ENCODE data around the gene TIMP4.

Gene TIMP4

GRCh38 chr3:12186046-12186445 lies 27.3 kb upstream of the TIMP4 start:
- Histone ChIP-seq H4K20me1 (ENCODE audit: insufficient read depth, low read length, poor library complexity, severe bottlenecking) (no peaks in the 10 kb centered on the region), H3F3A (ENCODE audit: low read depth) (no peaks in the 10 kb centered on the region), H3K4me3 (ENCODE audit: low read length, poor library complexity, severe bottlenecking) (no peak overlapping the region), H3K4me2 (ENCODE audit: low read depth, low read length, poor library complexity, severe bottlenecking) (no peak overlapping the region), H3K4me1 (ENCODE audit: insufficient read depth, low read length, poor library complexity, severe bottlenecking) (peaks cover 55% of the 10 kb centered on the region), H3K9me3 (ENCODE audit: insufficient read depth, low read depth, low read length) (no peaks in the 10 kb centered on the region), H2AFZ (ENCODE audit: low read length) (no peak overlapping the region), H3K36me3 (ENCODE audit: insufficient read depth, low read length) (no peaks in the 10 kb centered on the region), H3K9ac (ENCODE audit: low read depth, low read length, poor library complexity, severe bottlenecking) (no peak overlapping the region), H3K9me2 (replicated peaks; ENCODE audit: low read depth, low read length) (no peaks in the 10 kb centered on the region), H3K79me2 (ENCODE audit: insufficient read depth, low read length) (no peaks in the 10 kb centered on the region), H3K27me3 (ENCODE audit: insufficient read depth, low read length, poor library complexity, severe bottlenecking) (no peaks in the 10 kb centered on the region)
- no peak for TF ChIP-seq EZH2phosphoT487 (IDR thresholded peaks at IDR 0.05; ENCODE audit: borderline replicate concordance)
- no peak for TF ChIP-seq CTCF (conservative IDR thresholded peaks at IDR 0.05; ENCODE audit: low read length)

GRCh38 chr3:12185172-12185710 lies 26.5 kb upstream of the TIMP4 start:
- Histone ChIP-seq H3K4me3 (ENCODE audit: low read length, poor library complexity, severe bottlenecking) (no peak overlapping the region), H4K20me1 (ENCODE audit: insufficient read depth, low read length, poor library complexity, severe bottlenecking) (no peaks in the 10 kb centered on the region), H3F3A (ENCODE audit: low read depth) (no peaks in the 10 kb centered on the region), H3K9me3 (ENCODE audit: insufficient read depth, low read depth, low read length) (no peaks in the 10 kb centered on the region), H2AFZ (ENCODE audit: low read length) (no peak overlapping the region), H3K79me2 (ENCODE audit: insufficient read depth, low read length) (no peaks in the 10 kb centered on the region), H3K9me2 (replicated peaks; ENCODE audit: low read depth, low read length) (no peaks in the 10 kb centered on the region), H3K27me3 (ENCODE audit: insufficient read depth, low read length, poor library complexity, severe bottlenecking) (no peaks in the 10 kb centered on the region), H3K4me1 (ENCODE audit: insufficient read depth, low read length, poor library complexity, severe bottlenecking) (peaks cover 55% of the 10 kb centered on the region), H3K36me3 (ENCODE audit: insufficient read depth, low read length) (no peaks in the 10 kb centered on the region), H3K4me2 (ENCODE audit: low read depth, low read length, poor library complexity, severe bottlenecking) (no peak overlapping the region), H3K9ac (ENCODE audit: low read depth, low read length, poor library complexity, severe bottlenecking) (no peak overlapping the region)
- TF ChIP-seq CTCF (conservative IDR thresholded peaks at IDR 0.05; ENCODE audit: low read length) (no peak), EZH2phosphoT487 (IDR thresholded peaks at IDR 0.05; ENCODE audit: borderline replicate concordance) (no peak)

- no peaks in the 10 kb centered on the region for H3K36me3 ChIP-seq (ENCODE audit: insufficient read depth, low read length)
- no peaks in the 10 kb centered on the region for H3K79me2 ChIP-seq (ENCODE audit: insufficient read depth, low read length)
- H2AFZ ChIP-seq (ENCODE audit: low read length), result no peak overlapping the region; the same call in 1 of the 2 replicates
- H4K20me1 ChIP-seq (ENCODE audit: insufficient read depth, low read length, poor library complexity, severe bottlenecking), result no peaks in the 10 kb centered on the region
- no peak for TF ChIP-seq EZH2phosphoT487 (IDR thresholded peaks at IDR 0.05; ENCODE audit: borderline replicate concordance)
- no peak for TF ChIP-seq CTCF (conservative IDR thresholded peaks at IDR 0.05; ENCODE audit: low read length)
- no peak overlapping the region for H3K4me2 ChIP-seq (ENCODE audit: low read depth, low read length, poor library complexity, severe bottlenecking)
- no peaks in the 10 kb centered on the region for H3K27me3 ChIP-seq (ENCODE audit: insufficient read depth, low read length, poor library complexity, severe bottlenecking)
- no peak overlapping the region for H3K4me3 ChIP-seq (ENCODE audit: low read length, poor library complexity, severe bottlenecking)
- H3K4me1 ChIP-seq (ENCODE audit: insufficient read depth, low read length, poor library complexity, severe bottlenecking), result peaks cover 55% of the 10 kb centered on the region
- no peaks in the 10 kb centered on the region for H3F3A ChIP-seq (ENCODE audit: low read depth)
- no peak overlapping the region for H3K9ac ChIP-seq (ENCODE audit: low read depth, low read length, poor library complexity, severe bottlenecking)
- H3K9me2 ChIP-seq (replicated peaks; ENCODE audit: low read depth, low read length), result no peaks in the 10 kb centered on the region
- no peaks in the 10 kb centered on the region for H3K9me3 ChIP-seq (ENCODE audit: insufficient read depth, low read depth, low read length)
Observed at GRCh38 chr3:12184541-12184940, 25.8 kb upstream of the TIMP4 start.

Data from Loucy (cell line).